ENCODE data around the gene COL27A1.

The COL27A1 gene

GRCh38 chr9:114112778-114113584, 42.4 kb upstream of the COL27A1 start:
- ChIA-PET CTCF (interaction anchor here (1.1 kb wide), 1 partner anchor 30 kb away, joined by 3 read pairs; no protein-coding TSS in a partner anchor), POLR2A (no interaction called here)
- no peak for TF ChIP-seq CTCF (IDR thresholded peaks at IDR 0.05; ENCODE audit: control extremely low read depth, extremely low read depth, low read depth, missing control alignments)
- DNase-seq (ENCODE audit: extremely low spot score) = no peak

- ChIA-PET POLR2A (no interaction called here), CTCF (no interaction called here)
- TF ChIP-seq CTCF (IDR thresholded peaks at IDR 0.05; ENCODE audit: control extremely low read depth, extremely low read depth, low read depth, missing control alignments) = no peak
- DNase-seq (ENCODE audit: extremely low spot score) = no peak
Measured at GRCh38 chr9:114114364-114114763, 41.0 kb upstream of the COL27A1 start.

DNA sequence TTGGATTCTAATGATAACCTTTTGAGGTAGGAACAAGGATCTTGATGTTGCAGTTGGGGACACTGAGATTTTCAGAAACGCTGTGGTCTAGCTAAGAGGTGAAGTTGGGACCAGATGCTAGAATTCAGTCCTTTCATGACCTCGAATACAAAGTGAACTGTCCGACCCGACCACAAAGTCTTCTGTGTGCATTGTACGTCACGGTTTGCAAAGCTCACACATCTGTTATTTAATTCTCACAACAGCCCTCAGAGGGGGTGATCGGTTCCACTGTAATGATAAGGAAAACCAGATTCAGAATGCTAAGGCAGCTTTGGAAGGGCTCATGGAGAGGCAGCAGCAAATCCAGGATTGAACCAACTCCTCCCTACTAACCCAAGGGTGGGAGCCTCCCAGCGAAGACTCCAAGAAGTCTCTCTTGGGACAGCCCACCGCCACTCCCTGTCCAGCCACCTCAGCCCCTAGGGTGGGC, 39.6 kb upstream of the COL27A1 start:
- DNase-seq (ENCODE audit: extremely low spot score) = no peak
- ChIA-PET POLR2A (no interaction called here), CTCF (interaction anchor here (2.5 kb wide), 1 partner anchor 8 kb away, joined by 7 read pairs; no protein-coding TSS in a partner anchor)
- no peak for TF ChIP-seq CTCF (IDR thresholded peaks at IDR 0.05; ENCODE audit: control extremely low read depth, extremely low read depth, low read depth, missing control alignments)

- no peak for TF ChIP-seq CTCF (IDR thresholded peaks at IDR 0.05; ENCODE audit: control extremely low read depth, extremely low read depth, low read depth, missing control alignments)
- POLR2A ChIA-PET = no interaction called here
- CTCF ChIA-PET = interaction anchor here (2.5 kb wide), 1 partner anchor 8 kb away, joined by 7 read pairs; no protein-coding TSS in a partner anchor
- DNase-seq (ENCODE audit: extremely low spot score) = no peak
Measured at GRCh38 chr9:114116126-114116747, 39.1 kb upstream of the COL27A1 start.

GRCh38 chr9:114117614-114117995, 37.7 kb upstream of the COL27A1 start:
- no peak for TF ChIP-seq CTCF (IDR thresholded peaks at IDR 0.05; ENCODE audit: control extremely low read depth, extremely low read depth, low read depth, missing control alignments)
- CTCF ChIA-PET = interaction anchor here (2.5 kb wide), 1 partner anchor 10 kb away, joined by 7 read pairs; no protein-coding TSS in a partner anchor
- POLR2A ChIA-PET = interaction anchor here (0.6 kb wide), 1 partner anchor 152 kb away, joined by 4 read pairs; no protein-coding TSS in a partner anchor
- no peak for DNase-seq (ENCODE audit: extremely low spot score)

DNA sequence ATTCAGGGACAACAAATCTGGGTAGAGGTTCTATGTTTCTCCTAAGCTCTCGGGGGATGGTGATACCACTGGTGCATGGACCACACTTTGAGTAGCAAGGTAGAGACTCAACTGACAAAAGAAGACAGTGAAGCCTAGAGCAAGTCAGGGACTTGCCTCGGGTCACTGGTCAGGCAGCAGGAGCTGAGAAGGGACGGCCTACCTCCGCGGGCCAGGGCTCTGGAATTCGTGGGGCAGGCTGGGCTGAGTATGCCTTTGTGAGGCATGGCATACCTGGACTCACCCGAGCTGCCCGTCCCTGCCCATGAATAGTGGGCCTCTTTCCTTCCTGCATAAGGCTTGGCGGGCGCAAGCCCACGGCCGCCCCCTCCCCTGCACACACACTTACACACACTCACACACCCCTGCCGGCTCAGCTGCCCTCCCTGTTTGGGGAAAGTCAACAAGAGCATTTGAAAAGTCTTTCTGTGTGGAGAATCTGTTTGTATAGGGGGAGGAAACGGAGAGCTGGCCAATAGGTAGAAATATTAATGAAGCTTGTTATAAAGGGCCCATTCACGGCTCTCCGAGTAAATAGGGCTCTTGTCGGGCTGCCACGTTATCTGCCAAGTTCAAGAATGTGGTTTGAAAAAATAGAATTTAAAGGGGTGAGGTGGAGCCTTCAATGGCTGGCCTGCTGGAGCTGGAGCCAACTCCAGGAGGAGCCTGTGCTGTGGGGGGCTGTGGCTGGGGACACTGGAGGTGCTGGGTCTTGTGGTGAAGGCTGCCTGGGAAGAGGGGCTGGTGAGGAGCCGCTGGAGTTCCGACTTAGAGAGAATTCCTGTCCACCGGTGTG, 37.1 kb upstream of the COL27A1 start:
- no peak for DNase-seq (ENCODE audit: extremely low spot score)
- CTCF ChIA-PET = interaction anchor here (2.5 kb wide), 1 partner anchor 10 kb away, joined by 7 read pairs; no protein-coding TSS in a partner anchor
- POLR2A ChIA-PET = interaction anchor here (0.6 kb wide), 1 partner anchor 152 kb away, joined by 4 read pairs; no protein-coding TSS in a partner anchor
- TF ChIP-seq CTCF (IDR thresholded peaks at IDR 0.05; ENCODE audit: control extremely low read depth, extremely low read depth, low read depth, missing control alignments) = no peak
